Fibroblast of skin of scalp (primary cell): Measurements from ENCODE around the gene ONECUT2.

ENCODE experiments used
- DNase-seq: peaks from one replicate; pipeline ENCODE4 v3.0.0-alpha.2; 2013

ONECUT2 gene

GRCh38 chr18:57431467-57432080 is 3.6 kb upstream of the ONECUT2 start:
- no peak for DNase-seq

DNA sequence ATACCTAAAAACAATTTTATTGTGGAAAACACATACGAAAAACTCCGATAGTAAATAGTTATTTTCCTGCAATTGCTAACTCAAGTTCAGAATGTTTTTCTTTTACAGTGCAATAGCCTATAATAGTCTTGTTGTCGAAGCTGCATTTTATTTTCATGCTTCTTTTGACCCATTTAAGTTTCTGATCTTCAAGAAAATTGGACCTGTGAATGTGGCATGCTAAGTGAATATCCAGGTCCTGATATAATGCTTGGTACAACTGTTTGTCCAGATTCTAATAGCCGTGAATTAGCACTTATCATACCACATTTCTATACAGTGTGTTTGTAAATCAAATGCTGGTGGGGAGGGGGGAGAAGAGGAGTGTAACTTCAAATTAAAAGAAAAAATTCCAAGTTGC is 3.0 kb upstream of the ONECUT2 start:
- no peak for DNase-seq

DNA sequence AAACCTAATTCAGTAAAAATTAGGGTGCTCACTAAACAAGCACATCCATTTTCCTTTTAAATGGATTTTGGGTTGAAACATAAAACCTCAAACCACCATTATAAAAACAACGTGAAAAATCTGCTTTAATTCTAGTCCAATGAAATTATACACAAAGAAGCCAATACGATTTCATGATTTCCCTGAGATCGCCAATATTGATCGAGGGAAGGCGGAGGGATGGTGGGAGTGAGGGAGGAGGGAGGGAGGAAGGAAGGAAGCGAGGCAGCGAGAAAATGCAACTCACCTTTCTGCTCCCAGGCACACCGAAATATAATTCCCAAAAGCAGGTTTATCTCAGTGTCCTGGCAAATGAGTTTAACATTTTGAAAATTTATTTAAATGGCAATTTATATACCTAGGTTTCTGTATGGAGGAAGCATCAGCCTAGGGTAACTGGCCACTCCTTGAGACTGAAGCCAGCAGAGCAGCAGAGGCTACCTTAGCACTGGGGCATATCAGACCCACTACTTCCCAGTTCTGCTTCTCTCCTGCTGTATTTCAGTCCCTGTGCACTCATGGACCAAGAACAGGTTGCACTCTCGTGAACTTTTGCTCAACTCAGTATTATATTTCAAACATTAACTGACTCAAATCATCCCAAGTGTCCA is 2.3 kb upstream of the ONECUT2 start:
- DNase-seq, result no peak

DNA sequence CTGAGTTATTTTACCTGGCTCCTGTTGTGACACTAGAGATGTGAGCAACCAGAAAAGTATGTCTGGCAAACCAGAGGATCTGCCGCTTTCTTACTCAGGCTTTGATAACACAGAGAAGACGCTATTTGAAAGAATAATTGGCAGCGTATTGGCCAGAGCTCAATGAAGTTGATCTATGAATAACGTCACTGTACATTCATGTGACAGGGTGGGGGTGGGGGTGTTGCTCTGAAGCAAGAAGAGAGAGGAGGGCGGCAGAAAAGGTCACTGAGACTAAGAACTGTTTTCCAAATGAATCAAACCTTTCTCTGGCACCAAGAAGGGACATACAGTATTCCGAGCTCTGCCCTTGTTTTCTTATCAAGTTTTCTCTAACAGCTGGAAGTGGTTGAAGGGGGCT is 1.7 kb upstream of the ONECUT2 start:
- no peak for DNase-seq

DNA sequence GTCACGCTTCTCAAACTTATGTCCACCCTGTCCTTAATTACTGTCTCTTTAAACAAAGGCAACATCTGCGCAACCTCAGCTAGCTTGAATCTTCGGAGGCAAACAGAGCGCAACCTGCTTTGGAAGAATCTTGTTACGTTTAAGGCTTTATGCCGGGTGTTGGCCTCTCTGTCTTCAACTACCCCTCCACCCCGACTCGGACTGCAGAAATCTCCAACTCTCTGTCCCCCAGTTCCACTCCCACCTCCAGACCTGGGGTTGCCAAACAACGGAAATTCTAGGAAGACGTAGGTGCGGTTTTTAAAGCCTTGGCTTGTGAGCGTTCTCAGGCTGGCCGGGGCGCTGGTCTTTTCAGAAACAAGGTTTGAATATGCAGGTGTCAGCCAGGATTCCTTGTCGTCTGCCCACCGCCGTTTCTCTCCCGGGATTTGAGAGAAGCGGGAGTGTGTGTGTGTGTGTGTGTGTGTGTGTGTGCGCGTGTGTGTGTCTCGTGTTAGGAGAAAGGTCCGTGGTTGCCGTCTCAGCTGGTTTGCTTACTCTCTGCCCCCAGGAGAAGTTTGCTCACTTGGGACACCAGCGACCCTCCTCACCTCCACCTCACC is 1.1 kb upstream of the ONECUT2 start:
- DNase-seq, result no peak

DNA sequence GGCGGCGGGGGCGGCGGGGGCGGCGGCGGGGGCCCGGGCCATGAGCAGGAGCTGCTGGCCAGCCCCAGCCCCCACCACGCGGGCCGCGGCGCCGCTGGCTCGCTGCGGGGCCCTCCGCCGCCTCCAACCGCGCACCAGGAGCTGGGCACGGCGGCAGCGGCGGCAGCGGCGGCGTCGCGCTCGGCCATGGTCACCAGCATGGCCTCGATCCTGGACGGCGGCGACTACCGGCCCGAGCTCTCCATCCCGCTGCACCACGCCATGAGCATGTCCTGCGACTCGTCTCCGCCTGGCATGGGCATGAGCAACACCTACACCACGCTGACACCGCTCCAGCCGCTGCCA is 644 bp downstream of the ONECUT2 start:
- DNase-seq, result no peak

- no peak for DNase-seq
These were observed 1.2 kb downstream of the ONECUT2 start for GRCh38 chr18:57436191-57436964.

DNA sequence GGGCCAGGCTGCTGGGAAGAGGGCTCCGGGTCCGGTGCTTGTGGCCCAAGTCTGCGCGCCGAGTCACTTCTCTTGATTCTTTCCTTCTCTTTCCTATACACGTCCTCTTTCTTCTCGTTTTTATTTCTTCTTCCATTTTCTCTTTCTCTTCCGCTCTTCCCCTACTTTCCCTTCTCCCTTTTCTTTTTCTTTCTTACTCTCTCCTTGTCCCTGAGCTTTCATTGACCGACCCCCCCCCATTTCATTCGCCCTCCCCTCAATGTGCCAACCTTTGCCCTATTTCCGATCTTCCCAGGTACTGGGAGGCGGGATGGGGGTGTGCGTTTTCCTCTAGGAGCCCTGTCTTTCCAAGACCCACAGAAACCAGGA is 1.8 kb downstream of the ONECUT2 start:
- DNase-seq, result no peak

- no peak for DNase-seq
These were observed 2.2 kb downstream of the ONECUT2 start for GRCh38 chr18:57437402-57437765.

DNA sequence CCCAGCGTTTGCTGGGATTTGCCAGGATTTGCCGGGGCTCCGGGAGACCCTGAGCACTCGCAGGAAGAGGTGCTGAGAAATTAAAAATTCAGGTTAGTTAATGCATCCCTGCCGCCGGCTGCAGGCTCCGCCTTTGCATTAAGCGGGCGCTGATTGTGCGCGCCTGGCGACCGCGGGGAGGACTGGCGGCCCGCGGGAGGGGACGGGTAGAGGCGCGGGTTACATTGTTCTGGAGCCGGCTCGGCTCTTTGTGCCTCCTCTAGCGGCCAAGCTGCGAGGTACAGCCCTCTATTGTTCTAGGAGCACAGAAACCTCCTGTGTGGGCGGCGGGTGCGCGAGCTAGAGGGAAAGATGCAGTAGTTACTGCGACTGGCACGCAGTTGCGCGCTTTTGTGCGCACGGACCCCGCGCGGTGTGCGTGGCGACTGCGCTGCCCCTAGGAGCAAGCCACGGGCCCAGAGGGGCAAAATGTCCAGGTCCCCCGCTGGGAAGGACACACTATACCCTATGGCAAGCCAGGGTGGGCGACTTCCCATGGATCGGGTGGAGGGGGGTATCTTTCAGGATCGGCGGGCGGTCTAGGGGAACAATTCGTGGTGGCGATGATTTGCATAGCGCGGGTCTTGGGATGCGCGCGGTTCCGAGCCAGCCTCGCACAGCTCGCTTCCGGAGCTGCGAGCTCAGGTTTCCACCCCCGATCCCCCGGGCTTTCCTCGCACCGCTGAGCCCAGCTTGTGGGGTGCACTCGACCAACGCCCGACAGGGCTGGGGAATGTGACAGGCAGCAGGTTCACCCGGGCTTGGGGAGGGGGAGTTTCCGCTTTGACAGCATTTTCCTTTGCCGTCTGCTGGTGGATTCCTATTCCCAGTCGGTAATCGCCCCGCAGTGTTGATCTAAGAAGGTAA is 2.8 kb downstream of the ONECUT2 start:
- DNase-seq, result peak; percentile 48

- DNase-seq, result no peak
These were observed 3.8 kb downstream of the ONECUT2 start for GRCh38 chr18:57438743-57439608.

GRCh38 chr18:57439609-57439968 is 4.4 kb downstream of the ONECUT2 start:
- DNase-seq, result no peak

GRCh38 chr18:57439985-57440330 is 4.8 kb downstream of the ONECUT2 start:
- DNase-seq, result no peak

DNA sequence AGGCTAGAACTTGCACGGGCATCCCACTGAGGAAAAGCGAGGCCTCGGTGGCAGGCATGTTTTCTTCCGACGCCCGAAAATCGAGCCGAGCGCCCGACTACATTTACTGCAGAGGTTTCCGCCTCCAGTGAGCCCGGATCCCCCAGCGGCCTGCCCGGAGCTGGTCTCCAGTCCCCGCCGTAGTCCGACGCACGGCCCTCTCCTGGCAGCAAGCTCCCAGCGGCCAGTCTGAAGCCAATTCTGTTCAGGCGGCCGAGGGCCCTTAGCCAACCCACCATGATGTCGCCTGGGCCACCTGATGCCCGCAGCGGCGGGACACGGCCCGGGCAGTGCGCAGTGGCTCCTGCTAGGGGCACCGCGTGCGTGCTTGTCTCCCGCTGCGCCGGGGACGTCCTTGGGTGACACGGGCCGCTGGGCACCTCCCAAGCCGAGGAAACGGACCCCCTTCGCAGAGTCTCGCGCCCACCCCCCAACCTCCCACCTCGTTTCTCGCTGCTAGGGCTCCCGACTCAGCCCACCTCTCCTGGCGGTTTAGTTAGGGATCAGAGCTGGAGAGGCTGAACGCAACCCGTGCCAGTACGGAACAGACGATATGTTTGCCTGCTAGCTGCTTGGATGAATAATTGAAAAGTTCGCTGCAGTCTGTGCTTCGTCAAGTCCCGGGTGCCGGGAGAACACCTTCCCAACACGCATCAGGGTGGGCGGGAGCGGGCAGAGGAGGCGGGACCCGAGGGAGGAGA is 5.3 kb downstream of the ONECUT2 start:
- DNase-seq, result no peak

DNA sequence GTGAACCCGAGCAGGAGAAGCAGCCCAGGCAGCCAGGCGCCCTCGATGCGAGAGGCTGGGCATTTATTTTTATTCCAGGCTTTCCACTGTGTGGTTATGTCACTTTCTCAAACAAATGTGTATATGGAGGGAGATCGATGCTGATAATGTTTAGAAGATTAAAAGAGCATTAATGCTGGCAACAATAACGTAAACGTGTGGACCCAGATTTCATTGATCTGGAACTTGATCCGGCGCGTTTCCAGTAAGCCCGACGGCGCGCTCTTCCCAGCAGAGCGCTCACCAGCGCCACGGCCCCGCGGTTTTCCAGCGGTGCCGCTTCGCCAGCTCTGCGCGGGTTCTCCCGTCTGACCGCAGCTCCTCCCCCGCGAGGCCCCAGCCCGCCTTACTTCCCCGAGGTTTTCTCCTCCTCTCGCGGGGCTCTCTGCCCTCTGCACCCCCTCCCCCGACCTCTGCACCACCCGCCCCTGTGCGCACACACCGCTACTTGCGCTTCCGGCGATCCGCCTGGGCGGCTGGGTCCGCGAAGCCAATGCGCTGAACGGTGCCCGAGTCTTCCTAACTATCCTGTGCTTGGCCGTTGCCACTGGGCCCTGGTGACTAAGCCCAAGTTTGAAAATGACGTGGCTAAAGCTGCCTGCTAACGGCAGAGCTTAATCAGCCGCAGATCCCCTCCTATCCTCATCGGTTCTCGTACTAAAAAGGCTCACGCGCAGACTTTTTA is 6.1 kb downstream of the ONECUT2 start:
- no peak for DNase-seq

GRCh38 chr18:57443247-57443646 is 8.1 kb downstream of the ONECUT2 start:
- no peak for DNase-seq

GRCh38 chr18:57443702-57444101 is 8.5 kb downstream of the ONECUT2 start:
- DNase-seq, result no peak

- DNase-seq, result no peak
These were observed 9.2 kb downstream of the ONECUT2 start for GRCh38 chr18:57444301-57444759.

GRCh38 chr18:57445488-57446319 is 10.5 kb downstream of the ONECUT2 start:
- DNase-seq, result no peak
